Measurements from ENCODE around the gene TIAM2.

GRCh38 chr6:155141512-155141911 lies 146.4 kb downstream of the TIAM2 start:
- TF ChIP-seq CTCF (IDR thresholded peaks at IDR 0.05; ENCODE audit: borderline replicate concordance, extremely low read depth, low read length, poor library complexity, severe bottlenecking) (no peak), EZH2 (IDR thresholded peaks at IDR 0.05; ENCODE audit: borderline replicate concordance, low read depth, low read length, severe bottlenecking) (no peak)

Data from DND-41 (cell line).